Measurements from ENCODE around the gene USP37. TPM values are rescaled to one million over a fixed set of nuclear protein-coding genes. Genes with fewer than 3 reads are reported as not detected.

USP37 gene
- total RNA-seq, 1 experiment from 2014 or later = 23.5 TPM

- no peak for TF ChIP-seq REST (IDR thresholded peaks at IDR 0.05; ENCODE audit: low read depth)
- no peak for TF ChIP-seq ATF3 (IDR thresholded peaks at IDR 0.05)
- no peak for TF ChIP-seq SP1 (IDR thresholded peaks at IDR 0.05; ENCODE audit: low read depth)
- TF ChIP-seq ZBTB33 (IDR thresholded peaks at IDR 0.05; ENCODE audit: extremely low read depth, insufficient replicate concordance, low read length) = no peak
- no peak for TF ChIP-seq SIN3A (IDR thresholded peaks at IDR 0.05; ENCODE audit: low read depth)
- TF ChIP-seq ZFX (IDR thresholded peaks at IDR 0.05) = no peak
- TF ChIP-seq EZH2phosphoT487 (IDR thresholded peaks at IDR 0.05; ENCODE audit: borderline replicate concordance) = no peak
Observed at GRCh38 chr2:218427741-218428140, 140.4 kb downstream of the USP37 start (continued).

- DNase-seq (ENCODE audit: low read depth, low spot score) (no peak), ATAC-seq (no peak)
- no peaks in the 10 kb centered on the region for H3K79me2 ChIP-seq (ENCODE audit: insufficient read depth, low read length)
- RAD21 ChIA-PET (ENCODE audit: low non-redundant PET in 1 of 2, low total read pairs in 2 of 2, uncharacterized antibody in 2 of 2, unreplicated experiment in 2 of 2) = no interaction called here
- peaks cover 0 to 3% of the 10 kb centered on the region in 2 experiments; a peak in 1 of 4 replicates for H3K4me1 ChIP-seq (ENCODE audit: control insufficient read depth in 1 of 2, insufficient read depth in 2 of 2, low read length in 2 of 2)
- no peak overlapping the region for H3K4me3 ChIP-seq (replicated peaks in 1 of 2; ENCODE audit: low read depth in 1 of 2, low read length in 2 of 2)
- H3K9ac ChIP-seq (ENCODE audit: low read length) = no peak overlapping the region
- H3K27me3 ChIP-seq (ENCODE audit: insufficient read depth, low read length) = no peaks in the 10 kb centered on the region
- H3K4me2 ChIP-seq (ENCODE audit: low read length) = no peak overlapping the region
- POLR2A ChIA-PET = no interaction called here
- no peak overlapping the region for H2AFZ ChIP-seq (ENCODE audit: low read depth, low read length, poor library complexity, severe bottlenecking)
- no peaks in the 10 kb centered on the region for H3K9me2 ChIP-seq (ENCODE audit: insufficient read depth)
- CTCF ChIA-PET = no interaction called here
- H3K27ac ChIP-seq (ENCODE audit: low read depth, low read length) = no peak overlapping the region
- no peaks in the 10 kb centered on the region for H4K20me1 ChIP-seq (ENCODE audit: insufficient read depth)
- TF ChIP-seq ELF1 (IDR thresholded peaks at IDR 0.05; ENCODE audit: borderline replicate concordance, low read depth) = no peak
- no peak for TF ChIP-seq FOSL1 (IDR thresholded peaks at IDR 0.05; ENCODE audit: low read depth)
- TF ChIP-seq ZNF274 (IDR thresholded peaks at IDR 0.05; ENCODE audit: low read depth, low read length) = no peak
- TF ChIP-seq JUND (IDR thresholded peaks at IDR 0.05) = no peak
- no peak for TF ChIP-seq EZH2phosphoT487 (IDR thresholded peaks at IDR 0.05; ENCODE audit: borderline replicate concordance)
- no peak for TF ChIP-seq ATF3 (IDR thresholded peaks at IDR 0.05)
- TF ChIP-seq TCF7L2 (IDR thresholded peaks at IDR 0.05; ENCODE audit: borderline replicate concordance, extremely low read depth, insufficient read depth, insufficient read length) = no peak
- TF ChIP-seq YY1 (IDR thresholded peaks at IDR 0.05; ENCODE audit: extremely low read depth, insufficient replicate concordance, low read depth, low read length) = no peak
- no peak for TF ChIP-seq CBX3 (IDR thresholded peaks at IDR 0.05; ENCODE audit: low read depth)
- TF ChIP-seq EZH2 (IDR thresholded peaks at IDR 0.05) = no peak
- no peak for TF ChIP-seq CTCF (IDR thresholded peaks at IDR 0.05 in 2 of 3, conservative IDR thresholded peaks at IDR 0.05 in 1 of 3; ENCODE audit: borderline replicate concordance in 1 of 3, insufficient read depth in 1 of 3, low read depth in 2 of 3, low read length in 2 of 3)
- TF ChIP-seq SRF (IDR thresholded peaks at IDR 0.05; ENCODE audit: low read depth) = no peak
- BruUV-seq (replicated peaks) = no TSS peak
- H3K9me3 ChIP-seq (ENCODE audit: control insufficient read depth in 1 of 2, insufficient read depth in 1 of 2, low read depth in 1 of 2, low read length in 2 of 2) = no peaks in the 10 kb centered on the region
- intact Hi-C loops (cut with micrococcal nuclease) = no loop called here
- H3K36me3 ChIP-seq (ENCODE audit: control insufficient read depth in 1 of 2, insufficient read depth in 2 of 2, low read length in 2 of 2) = no peaks in the 10 kb centered on the region
Observed at GRCh38 chr2:218425531-218425930, 142.6 kb downstream of the USP37 start.

Measured in HCT116 (cell line).